GM19035 (cell line): ENCODE measurements around the gene RAP1GAP2.

Source experiments
- ATAC-seq: cut with Tn5 transposase; IDR thresholded peaks from one replicate; pipeline ENCODE4 v1.9.1; 2021; ENCODE audit not compliant: unreplicated experiment

Gene RAP1GAP2

DNA sequence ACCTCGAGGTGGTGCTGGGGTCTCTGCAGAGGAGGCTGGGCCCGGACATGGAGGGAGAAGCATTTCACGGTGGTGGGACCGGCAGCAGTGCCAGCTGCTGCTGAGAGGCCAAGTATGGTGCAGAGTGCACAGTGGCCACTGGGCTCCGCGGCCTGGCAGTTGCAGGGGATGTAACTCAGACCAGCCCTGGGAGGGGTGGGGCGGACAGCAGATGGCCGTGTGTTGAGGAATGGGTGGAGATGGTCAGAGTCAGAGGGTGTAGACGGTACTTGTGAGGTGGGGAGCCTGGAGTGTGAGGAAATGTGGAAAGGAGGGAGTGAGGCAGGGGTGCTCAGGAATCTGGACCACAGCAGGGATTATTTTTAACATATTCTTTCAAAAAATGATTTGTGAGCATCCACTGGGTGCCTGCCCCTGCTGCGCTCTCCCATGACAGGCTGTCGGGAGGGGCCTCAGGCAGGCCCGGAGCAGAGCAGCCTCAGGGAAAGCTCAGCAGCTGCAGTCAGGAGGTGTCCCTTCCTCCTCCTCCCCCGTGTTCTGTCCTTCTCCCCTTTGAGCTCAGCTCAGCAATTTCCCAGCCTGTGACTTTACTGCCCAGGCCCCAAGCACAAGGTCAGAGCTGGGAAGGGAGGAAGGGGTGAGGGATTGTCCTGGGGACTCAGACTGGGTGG is 113.1 kb downstream of the RAP1GAP2 start:
- ATAC-seq: no peak

DNA sequence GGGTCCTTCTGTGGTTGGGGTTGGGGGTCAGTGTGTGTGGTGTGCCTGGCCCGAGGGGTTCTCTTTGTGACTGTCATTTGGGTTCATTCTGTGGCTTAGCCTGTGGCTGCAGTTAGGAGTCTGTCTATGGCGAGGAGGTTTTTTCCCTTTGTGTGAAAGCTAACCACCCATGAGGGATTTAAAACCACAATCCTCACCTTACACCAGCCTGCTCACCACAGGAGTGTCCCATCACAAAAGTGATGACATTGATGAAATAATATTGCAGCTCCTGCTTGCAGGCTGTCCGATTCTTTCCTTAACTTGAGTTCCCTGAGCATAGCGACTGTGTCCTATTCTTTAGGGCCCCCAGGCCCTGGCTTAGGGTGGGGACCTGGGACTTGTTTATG is 113.6 kb downstream of the RAP1GAP2 start:
- ATAC-seq: no peak

DNA sequence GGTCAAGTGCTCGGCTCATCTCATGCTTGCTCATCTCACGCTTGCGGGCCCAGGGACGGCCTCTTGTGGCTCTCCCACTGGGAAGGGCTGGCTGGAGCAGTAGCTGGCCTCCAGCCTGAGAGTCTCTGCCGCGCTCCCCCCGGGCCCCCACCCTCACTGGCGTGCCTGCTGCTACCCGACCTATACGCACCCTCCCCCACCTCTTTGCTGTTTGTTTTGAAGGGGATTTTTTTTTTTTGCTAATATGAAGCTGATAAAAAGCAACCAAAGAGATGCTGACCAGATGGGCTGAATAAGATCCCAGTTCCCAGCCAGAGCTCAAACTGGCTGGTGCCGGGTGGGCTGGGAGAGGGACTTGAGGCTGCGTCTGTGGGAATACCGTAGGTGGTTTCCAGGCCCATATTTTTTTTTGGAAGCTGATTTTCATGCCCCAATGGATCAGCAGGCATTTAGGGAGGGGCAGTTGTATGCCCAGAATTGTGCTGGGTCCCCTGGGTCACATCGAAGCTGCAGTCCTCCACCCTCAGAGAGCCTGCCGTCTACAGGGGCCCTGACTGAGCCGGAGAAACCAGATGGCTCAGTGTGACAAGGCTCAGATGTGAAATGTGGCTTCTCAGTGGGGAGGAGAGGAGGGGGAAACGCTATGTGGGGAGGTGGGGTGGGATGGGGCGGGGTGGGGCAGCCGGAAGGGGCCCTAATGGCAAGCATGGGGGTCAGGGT is 115.0 kb downstream of the RAP1GAP2 start:
- no peak for ATAC-seq

DNA sequence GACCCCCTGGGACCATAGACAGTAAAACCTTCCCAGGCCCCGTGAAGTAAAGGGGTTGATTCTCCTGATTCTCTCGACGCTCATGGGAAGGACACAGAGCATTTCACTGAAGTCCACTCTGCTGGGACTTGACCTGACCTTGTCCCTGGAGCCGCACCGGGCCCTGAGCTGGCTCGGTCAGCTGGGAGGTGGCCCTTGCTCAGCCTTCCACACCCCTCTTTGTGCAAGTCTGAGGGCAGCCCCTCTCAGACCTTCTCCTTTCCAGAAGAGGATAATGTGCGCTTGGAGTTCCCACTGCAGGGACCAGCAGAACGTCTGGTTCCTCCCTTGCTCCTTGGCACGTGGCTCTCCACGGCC is 115.5 kb downstream of the RAP1GAP2 start:
- ATAC-seq: no peak

DNA sequence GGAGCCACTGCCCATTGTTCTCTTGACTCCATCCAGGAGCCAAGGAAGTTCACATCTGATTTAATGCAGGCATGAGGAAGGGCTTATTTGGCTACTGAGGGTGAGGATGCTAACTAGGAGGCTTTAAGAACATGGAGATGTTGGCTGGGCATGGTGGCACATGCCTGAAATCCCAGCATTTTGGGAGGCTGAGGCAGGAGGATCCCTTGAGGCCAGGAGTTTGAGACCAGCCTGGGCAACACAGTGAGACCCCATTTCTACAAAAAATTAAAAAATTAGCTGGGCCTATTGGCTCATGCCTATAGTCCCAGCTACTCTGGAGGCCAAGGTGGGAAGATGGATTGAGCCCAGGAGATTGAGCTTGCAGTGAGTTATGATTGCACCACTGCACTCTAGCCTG is 116.5 kb downstream of the RAP1GAP2 start:
- no peak for ATAC-seq

DNA sequence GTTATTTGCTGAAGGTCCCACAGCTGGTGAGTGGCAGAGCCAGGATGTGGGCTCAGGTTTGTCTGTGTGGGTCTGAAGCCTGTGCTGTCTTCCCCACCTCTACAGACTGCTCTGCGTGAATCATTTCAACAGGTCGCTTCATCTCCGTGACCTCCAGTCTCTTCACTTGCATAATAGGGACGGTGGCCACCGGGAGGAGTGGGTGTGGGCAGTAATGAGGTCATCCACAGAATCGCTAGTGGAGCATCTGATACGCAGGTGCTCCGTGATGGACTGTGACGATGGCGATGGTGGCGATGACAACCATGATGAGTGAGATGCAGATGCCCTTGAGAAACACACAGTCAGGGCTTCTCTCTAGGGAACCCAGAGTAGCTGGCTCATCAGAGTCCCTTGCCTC is 120.2 kb downstream of the RAP1GAP2 start:
- no peak for ATAC-seq

DNA sequence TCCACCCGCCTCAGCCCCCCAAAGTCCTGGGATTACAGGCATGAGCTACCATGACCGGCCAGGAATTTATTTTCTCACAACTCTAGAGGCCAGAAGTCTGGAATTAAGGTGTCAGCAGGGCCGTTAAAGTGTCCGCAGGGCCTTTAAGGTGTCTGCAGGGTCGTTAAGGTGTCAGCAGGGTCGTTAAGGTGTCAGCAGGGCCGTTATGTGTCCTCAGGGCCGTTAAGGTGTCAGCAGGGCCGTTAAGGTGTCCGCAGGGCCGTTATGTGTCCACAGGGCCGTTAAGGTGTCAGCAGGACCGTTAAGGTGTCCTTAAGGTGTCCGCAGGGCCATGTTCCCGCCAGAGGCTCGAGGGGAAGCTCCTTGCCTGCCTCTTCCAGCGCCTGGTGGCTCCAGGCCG is 125.2 kb downstream of the RAP1GAP2 start:
- ATAC-seq: no peak

DNA sequence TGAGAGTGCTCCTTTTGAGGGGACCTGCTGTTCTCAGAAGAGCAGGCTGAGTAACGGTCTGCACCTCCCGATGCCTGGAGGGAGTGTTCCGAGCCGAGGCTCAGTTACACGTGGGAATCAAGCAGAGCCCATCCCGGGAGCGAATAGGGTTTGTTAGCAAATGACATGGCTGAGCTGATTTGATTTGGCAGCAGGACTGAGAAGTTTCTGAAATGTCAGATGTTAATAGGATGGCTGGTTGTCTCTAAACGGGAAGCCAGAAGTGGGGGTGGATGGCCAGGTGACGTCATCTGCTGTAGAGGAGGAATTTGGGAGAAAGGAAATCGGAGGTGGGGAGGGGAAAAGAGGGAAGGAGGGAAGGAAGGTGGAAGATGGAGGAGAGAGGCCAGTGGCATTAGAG is 128.0 kb downstream of the RAP1GAP2 start:
- ATAC-seq: no peak

DNA sequence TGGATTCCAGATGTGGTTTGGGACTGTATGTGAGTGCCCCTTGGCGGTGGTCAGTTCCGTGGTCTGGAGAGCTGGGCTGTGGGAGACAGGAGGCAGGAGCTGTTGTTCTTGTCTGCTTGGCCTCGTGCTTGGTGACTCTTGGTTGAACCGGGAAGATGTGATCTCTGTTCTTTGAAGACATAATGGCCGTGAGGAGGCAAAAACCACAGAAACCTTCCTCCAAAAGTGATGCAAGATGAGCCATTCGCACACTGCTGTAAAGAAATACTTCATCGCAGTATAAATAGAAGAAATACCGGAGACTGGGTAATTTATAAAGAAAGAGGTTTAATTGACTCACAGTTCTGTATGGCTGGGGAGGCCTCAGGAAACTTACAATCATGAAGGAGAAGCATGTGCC is 128.8 kb downstream of the RAP1GAP2 start:
- ATAC-seq: no peak

DNA sequence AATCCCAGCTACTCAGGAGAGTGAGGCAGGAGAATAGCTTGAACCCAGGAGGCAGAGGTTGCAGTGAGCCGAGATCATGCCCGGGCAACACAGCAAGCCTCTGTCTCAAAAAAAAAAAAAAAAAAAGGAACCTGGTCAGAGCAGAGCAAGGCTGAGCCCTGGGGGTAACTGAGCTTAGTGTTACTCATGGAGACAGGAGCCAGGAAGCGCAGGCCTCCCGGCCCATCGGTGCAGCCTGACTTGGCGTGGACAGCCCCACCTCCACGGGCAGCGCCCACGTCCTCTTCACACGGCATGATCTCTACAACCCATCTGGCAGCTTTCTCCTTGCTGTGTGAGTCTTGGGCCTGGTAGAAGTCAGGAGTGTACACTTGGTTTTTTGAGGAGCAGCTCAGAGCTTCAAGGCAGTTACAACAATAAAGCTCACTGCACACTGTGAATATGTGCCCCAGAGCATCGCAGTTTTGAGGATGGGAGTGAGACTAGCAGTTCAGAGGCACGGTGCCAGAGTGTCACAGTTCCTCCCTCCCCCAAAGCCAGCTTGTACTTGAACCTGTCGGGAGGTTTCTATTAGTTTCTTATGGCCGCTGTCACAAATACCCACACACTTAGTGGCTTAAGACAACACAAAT is 129.9 kb downstream of the RAP1GAP2 start:
- no peak for ATAC-seq

DNA sequence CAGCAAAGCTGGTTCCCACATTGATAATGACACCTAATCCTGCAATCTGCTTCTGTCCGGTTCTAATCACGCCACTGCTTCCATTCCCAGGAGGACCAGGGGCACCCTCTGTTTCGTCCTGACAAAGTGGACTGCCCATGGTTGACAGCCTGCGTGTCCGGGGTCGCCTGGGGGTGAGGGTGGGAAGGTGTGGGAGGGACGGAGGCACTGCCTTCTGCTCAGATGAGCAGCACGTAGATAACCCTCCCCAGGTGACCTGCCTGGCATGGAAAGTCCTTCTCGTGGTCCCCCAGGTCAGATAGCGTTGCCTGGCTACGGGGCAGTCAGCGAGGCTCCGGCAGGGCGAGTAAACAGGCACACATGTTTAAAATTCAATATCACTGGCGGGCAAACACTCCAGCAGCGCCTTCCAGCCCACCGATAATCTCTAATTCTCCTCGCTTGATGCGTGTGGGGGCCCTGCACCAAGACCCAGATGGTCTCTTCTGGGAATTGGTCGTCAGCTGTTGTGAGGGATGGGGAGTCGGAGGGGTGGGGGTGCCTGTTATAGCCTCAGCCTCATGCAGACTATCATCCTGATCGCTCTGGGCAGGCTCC is 132.2 kb downstream of the RAP1GAP2 start:
- ATAC-seq: no peak

DNA sequence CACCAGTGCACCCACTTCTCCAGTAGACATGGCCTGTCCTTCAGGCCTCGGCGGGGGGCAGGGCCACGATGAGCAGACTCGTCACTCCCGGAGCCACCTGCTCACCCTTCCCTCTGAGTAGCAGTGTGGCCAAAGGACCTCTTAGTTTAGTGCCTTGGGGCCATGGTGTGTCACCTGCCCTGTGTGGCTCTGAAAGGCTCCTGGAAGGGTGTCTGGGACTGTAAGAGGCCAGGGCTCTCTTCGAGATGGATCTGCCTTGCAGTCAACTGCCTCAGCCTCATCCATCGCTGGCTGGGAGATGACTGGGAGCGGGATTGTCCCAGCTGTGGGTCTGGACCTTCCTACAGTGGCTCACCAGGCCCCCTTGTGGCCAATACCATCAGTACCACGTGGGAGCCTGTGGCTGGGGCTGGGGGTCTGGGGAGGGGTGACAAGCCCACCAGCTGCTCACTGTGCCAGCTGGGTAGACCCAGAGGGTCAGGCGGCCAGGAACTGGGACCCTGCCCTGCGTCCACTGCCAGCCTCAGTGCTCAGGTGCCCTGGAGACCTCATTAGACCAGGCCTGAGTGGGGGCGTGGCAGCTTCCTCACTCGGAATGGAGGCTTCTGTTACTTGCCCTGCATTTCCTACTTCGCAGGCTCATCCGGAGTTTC is 133.8 kb downstream of the RAP1GAP2 start:
- ATAC-seq: no peak

DNA sequence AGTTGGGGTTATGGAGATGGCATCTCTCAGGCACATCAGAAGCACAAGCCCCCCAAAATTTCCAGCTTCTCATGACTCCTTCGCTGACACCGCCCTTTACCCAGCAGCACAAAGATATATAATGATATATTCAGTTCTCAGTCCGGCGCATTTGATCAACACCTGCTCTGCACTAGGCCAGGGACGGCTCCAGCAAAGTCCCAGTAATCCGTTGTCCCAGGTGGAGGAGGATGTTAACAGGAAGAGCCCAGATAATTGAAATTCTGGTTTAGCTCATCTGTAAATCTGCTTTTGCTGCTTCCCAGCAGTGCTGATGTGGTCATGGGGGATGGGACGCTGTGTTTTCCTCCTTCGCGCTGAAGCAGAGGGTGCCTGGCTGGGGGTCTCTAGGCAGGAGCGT is 135.6 kb downstream of the RAP1GAP2 start:
- ATAC-seq: no peak

DNA sequence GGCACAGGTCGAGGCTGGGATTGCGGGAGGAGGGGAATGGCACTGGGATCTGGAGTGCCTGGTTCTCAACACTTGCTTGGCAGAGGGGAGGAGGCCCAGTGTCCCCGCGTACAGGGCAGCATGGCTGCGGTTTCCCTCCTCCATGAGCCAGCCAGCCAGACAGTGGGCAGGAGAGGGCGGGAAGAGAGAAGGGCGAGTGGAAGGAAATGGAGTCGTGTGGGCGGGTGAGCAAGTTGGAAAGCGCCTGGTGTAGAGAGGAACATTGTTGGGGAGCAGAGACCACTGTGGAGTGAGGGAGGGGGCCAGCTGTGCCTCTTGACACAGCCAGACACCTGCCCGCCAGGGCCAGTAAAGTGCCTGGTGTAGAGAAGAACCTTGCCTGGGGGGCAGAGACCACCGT is 136.7 kb downstream of the RAP1GAP2 start:
- no peak for ATAC-seq

DNA sequence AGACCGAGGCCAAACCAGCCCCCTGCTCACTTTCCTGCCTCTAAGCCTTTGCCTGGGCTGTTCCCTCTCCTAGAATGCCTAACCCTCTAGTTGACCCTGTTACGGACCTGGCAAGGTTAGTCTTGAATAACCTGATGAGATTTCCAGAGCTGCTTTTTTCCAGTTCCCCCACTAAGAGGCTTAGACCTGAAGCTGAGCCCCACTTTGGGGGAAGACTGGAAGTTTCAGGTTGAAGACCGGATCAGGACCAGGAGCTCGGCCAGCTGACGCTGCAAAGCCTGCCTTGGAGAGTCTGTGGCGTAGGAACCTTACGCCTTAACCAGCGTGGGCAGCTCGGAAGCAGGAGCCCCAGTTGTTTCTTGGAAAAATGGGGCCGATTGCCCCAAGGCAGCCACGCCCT is 137.4 kb downstream of the RAP1GAP2 start:
- ATAC-seq: no peak

DNA sequence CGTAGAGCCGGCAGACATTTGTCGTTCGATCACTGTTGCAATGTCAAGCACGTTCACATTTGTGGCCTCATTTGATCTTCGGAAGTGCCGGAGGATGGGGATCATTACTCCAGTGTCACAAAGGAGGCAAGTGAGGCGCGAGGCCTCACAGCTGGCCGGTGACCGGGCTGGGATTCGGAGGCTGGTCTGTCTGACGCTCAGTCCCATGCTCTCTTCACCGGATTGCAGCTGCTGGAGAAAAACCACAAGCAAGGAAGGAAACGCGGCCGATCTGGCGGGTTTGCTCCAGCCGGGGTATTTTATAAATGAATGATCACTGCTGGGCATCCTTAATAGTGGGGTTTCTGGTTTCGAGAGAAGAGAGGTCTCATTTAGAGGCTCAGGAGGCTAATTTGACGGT is 139.4 kb downstream of the RAP1GAP2 start:
- ATAC-seq: no peak

DNA sequence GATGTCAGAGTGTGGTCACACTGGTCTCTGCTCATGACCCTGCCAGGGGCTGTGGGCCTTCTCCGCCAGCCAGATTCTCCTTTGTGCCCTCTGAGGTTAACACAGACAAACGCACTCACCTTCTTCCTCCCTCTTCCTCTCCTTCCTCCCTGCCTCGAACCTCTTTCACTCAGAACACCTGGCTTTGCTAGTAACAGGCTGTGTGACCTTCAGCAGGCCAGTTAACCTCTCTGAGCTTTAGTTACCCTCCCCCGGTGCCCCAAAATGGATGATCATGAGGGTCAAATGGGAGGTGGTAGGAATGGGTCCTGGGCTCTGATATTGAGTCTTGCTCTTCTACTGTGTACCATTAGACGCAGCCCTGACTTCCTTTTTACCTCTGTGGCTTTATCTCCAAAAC is 140.1 kb downstream of the RAP1GAP2 start:
- ATAC-seq: no peak

DNA sequence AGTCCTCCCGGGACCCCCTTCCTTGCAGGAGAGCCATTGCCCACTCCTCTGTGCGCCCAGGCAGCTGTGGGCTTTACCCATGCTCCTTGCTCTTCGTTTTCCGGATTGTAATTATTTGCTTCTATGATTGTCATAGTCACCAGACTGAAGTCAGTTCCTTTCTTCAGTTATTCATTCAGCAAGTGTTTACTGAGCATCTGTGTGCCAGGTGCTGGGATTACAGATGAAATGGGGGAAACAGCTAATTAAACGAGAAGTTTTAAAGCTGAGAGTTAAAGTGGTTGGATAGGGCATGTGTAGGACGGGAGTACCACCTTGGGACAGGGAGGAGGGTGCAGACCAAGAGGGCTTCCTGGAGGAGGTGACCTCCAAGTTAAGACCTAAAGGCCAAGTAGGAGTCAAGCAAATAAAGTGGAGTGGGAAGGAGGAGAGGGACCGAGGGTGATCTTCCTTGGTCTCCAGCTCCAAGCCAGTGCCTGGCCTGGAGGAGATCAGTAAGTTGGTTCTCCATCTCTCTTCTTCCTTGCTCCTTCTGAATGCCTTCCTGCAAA is 140.6 kb downstream of the RAP1GAP2 start:
- no peak for ATAC-seq

DNA sequence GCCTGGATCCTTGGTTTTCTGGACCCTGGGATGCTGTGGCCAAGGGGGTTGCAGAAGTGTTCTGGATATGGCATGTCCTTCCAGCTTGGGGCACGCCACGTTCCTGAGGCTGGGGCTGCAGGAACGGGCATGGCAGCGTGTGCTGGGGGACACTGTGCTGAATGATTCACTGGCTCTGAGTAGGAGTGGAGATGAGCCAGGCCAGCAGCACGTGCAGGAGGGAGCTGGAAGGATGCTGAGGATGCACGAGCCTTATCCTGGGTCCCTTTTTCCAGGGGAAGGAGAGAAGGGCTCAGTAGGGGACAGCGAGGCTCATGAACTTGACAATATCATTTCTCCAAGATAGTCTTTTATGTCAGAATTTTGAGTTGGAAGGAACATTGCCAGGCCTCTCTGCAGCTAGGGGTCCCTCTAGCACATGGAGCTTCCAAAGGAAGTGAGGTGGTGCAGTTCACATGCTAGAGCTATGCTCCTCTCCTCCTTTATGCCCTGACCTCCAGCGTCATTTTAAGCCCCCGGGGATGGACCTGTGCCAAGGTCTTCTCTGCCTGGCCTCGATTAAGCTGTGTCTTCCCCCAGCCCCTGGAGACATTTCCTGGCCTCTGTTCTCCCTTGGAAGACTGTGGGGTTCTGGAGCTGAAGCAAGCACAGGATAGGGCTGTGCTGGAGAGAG is 141.2 kb downstream of the RAP1GAP2 start:
- no peak for ATAC-seq

DNA sequence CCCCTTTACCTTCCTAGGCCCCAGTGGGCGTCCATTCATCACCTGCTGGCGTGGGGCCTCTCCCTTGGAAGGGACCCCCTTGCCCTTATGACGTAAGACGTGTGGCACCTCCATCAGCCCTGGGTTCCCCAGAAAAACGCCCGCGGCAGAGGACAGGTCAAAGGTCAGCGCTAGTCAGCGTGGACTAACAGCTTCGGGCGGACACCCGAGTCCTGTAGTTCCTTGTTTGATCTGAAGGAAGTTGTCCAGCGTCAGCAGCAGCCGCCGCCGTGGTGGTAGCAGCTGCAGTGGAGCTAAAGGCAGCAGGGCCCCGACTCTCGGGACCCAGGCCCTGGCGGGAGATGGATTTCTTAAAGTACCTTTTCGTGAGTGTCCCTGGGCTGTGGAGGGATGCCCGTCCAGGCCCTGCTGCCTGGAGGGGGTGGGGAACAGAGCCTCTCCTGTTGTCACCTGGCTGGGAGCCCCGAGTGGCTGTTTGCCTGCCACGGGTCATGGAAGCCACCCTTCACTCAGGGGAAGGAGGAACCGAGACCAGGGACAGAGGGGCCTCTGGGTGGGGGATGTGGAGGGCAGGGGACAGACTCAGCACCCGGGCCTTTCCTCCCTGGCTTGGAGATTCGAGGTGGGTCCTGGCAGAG is 143.6 kb downstream of the RAP1GAP2 start:
- ATAC-seq: no peak
